Measurements from ENCODE around the gene CYB561D2. TPM values are rescaled to one million over a fixed set of nuclear protein-coding genes. Genes with fewer than 3 reads are reported as not detected.

The CYB561D2 gene
- total RNA-seq, 1 experiment from 2014 or later = 9.5 TPM

DNA sequence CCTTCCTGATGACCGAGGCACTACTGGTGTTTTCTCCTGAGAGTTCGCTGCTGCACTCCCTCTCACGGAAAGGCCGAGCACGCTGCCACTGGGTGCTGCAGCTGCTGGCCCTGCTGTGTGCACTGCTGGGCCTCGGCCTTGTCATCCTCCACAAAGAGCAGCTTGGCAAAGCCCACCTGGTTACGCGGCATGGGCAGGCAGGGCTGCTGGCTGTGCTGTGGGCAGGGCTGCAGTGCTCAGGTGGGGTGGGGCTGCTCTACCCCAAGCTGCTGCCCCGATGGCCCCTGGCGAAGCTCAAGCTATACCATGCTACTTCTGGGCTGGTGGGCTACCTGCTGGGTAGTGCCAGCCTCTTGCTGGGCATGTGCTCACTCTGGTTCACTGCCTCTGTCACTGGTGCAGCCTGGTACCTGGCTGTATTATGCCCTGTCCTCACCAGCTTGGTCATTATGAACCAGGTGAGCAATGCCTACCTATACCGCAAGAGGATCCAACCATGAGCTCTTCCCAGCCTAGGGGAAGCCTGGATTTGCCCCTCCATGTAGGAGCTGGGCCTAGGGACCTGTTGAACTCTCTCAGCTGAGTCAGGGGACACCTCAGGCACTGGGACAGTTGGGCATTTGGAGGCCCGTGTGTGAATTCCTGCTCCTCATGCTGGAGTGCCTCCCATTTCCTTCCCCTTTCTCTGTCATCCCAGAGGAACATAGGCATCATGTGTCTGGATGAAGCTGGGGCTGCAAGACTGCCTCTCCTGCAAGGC lies 2.8 kb downstream of the CYB561D2 start:
- H3K36me3 ChIP-seq (ENCODE audit: control insufficient read depth in 1 of 2, insufficient read depth in 2 of 2, low read length in 2 of 2) = peaks cover 14 to 32% of the 10 kb centered on the region in 2 experiments; a peak in 3 of 4 replicates
- TF ChIP-seq, protein P1, sequence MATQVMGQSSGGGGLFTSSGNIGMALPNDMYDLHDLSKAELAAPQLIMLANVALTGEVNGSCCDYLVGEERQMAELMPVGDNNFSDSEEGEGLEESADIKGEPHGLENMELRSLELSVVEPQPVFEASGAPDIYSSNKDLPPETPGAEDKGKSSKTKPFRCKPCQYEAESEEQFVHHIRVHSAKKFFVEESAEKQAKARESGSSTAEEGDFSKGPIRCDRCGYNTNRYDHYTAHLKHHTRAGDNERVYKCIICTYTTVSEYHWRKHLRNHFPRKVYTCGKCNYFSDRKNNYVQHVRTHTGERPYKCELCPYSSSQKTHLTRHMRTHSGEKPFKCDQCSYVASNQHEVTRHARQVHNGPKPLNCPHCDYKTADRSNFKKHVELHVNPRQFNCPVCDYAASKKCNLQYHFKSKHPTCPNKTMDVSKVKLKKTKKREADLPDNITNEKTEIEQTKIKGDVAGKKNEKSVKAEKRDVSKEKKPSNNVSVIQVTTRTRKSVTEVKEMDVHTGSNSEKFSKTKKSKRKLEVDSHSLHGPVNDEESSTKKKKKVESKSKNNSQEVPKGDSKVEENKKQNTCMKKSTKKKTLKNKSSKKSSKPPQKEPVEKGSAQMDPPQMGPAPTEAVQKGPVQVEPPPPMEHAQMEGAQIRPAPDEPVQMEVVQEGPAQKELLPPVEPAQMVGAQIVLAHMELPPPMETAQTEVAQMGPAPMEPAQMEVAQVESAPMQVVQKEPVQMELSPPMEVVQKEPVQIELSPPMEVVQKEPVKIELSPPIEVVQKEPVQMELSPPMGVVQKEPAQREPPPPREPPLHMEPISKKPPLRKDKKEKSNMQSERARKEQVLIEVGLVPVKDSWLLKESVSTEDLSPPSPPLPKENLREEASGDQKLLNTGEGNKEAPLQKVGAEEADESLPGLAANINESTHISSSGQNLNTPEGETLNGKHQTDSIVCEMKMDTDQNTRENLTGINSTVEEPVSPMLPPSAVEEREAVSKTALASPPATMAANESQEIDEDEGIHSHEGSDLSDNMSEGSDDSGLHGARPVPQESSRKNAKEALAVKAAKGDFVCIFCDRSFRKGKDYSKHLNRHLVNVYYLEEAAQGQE (IDR thresholded peaks at IDR 0.05; ENCODE audit: low read depth) = no peak
- no peak for TF ChIP-seq SP1 (IDR thresholded peaks at IDR 0.05; ENCODE audit: low read depth)
- TF ChIP-seq, protein P2, sequence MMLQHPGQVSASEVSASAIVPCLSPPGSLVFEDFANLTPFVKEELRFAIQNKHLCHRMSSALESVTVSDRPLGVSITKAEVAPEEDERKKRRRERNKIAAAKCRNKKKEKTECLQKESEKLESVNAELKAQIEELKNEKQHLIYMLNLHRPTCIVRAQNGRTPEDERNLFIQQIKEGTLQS (IDR thresholded peaks at IDR 0.05) = no peak
- no peak for TF ChIP-seq EZH2 (IDR thresholded peaks at IDR 0.05)
- no peak for TF ChIP-seq ZFX (IDR thresholded peaks at IDR 0.05)
- no peak for TF ChIP-seq ELF1 (IDR thresholded peaks at IDR 0.05; ENCODE audit: borderline replicate concordance, low read depth)
- TF ChIP-seq, protein P3, sequence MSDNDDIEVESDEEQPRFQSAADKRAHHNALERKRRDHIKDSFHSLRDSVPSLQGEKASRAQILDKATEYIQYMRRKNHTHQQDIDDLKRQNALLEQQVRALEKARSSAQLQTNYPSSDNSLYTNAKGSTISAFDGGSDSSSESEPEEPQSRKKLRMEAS (IDR thresholded peaks at IDR 0.05) = no peak
- no peak for TF ChIP-seq SIN3A (IDR thresholded peaks at IDR 0.05; ENCODE audit: low read depth)
- no peak for TF ChIP-seq YY1 (IDR thresholded peaks at IDR 0.05; ENCODE audit: extremely low read depth, insufficient replicate concordance, low read depth, low read length)
- TF ChIP-seq, protein P4, sequence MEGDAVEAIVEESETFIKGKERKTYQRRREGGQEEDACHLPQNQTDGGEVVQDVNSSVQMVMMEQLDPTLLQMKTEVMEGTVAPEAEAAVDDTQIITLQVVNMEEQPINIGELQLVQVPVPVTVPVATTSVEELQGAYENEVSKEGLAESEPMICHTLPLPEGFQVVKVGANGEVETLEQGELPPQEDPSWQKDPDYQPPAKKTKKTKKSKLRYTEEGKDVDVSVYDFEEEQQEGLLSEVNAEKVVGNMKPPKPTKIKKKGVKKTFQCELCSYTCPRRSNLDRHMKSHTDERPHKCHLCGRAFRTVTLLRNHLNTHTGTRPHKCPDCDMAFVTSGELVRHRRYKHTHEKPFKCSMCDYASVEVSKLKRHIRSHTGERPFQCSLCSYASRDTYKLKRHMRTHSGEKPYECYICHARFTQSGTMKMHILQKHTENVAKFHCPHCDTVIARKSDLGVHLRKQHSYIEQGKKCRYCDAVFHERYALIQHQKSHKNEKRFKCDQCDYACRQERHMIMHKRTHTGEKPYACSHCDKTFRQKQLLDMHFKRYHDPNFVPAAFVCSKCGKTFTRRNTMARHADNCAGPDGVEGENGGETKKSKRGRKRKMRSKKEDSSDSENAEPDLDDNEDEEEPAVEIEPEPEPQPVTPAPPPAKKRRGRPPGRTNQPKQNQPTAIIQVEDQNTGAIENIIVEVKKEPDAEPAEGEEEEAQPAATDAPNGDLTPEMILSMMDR (IDR thresholded peaks at IDR 0.05 in 2 of 3, conservative IDR thresholded peaks at IDR 0.05 in 1 of 3; ENCODE audit: borderline replicate concordance in 1 of 3, insufficient read depth in 1 of 3, low read depth in 2 of 3, low read length in 2 of 3) = no peak
- TF ChIP-seq ZNF274 (IDR thresholded peaks at IDR 0.05; ENCODE audit: low read depth, low read length) = no peak
- TF ChIP-seq CEBPB (IDR thresholded peaks at IDR 0.05; ENCODE audit: low read depth) = no peak
- TF ChIP-seq JUND (IDR thresholded peaks at IDR 0.05) = no peak
- no peak for TF ChIP-seq SRF (IDR thresholded peaks at IDR 0.05; ENCODE audit: low read depth)
- TF ChIP-seq TCF7L2 (IDR thresholded peaks at IDR 0.05; ENCODE audit: borderline replicate concordance, extremely low read depth, insufficient read depth, insufficient read length) = no peak
- no peak for TF ChIP-seq EZH2phosphoT487 (IDR thresholded peaks at IDR 0.05; ENCODE audit: borderline replicate concordance)
- TF ChIP-seq, protein P5, sequence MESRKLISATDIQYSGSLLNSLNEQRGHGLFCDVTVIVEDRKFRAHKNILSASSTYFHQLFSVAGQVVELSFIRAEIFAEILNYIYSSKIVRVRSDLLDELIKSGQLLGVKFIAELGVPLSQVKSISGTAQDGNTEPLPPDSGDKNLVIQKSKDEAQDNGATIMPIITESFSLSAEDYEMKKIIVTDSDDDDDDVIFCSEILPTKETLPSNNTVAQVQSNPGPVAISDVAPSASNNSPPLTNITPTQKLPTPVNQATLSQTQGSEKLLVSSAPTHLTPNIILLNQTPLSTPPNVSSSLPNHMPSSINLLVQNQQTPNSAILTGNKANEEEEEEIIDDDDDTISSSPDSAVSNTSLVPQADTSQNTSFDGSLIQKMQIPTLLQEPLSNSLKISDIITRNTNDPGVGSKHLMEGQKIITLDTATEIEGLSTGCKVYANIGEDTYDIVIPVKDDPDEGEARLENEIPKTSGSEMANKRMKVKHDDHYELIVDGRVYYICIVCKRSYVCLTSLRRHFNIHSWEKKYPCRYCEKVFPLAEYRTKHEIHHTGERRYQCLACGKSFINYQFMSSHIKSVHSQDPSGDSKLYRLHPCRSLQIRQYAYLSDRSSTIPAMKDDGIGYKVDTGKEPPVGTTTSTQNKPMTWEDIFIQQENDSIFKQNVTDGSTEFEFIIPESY (IDR thresholded peaks at IDR 0.05; ENCODE audit: extremely low read depth, insufficient replicate concordance, low read length) = no peak
- no peaks in the 10 kb centered on the region for H3K9me3 ChIP-seq (ENCODE audit: control insufficient read depth in 1 of 2, insufficient read depth in 1 of 2, low read depth in 1 of 2, low read length in 2 of 2)
- BruUV-seq (replicated peaks) = no TSS peak
- ChIA-PET RAD21 (ENCODE audit: low non-redundant PET in 1 of 2, low total read pairs in 2 of 2, uncharacterized antibody in 2 of 2, unreplicated experiment in 2 of 2) (no interaction called here), CTCF (interaction anchor here (1.0 to 2.0 kb wide), 5 partner anchors 12 to 189 kb away, joined by 3 to 8 read pairs (median 3); no protein-coding TSS in a partner anchor), POLR2A (interaction anchor here (1.1 kb wide), 1 partner anchor 16 kb away, joined by 3 read pairs; no protein-coding TSS in a partner anchor)
- H2AFZ ChIP-seq (ENCODE audit: low read depth, low read length, poor library complexity, severe bottlenecking) = no peak overlapping the region
- H3K27me3 ChIP-seq (ENCODE audit: insufficient read depth, low read length) = no peaks in the 10 kb centered on the region
- no peak for DNase-seq (ENCODE audit: low read depth, low spot score)
- H3K9ac ChIP-seq (ENCODE audit: low read length) = no peak overlapping the region
- H3K4me2 ChIP-seq (ENCODE audit: low read length) = no peak overlapping the region
- intact Hi-C loops (cut with micrococcal nuclease) = loop anchor here (10.0 kb wide), 1 partner anchor 1031 kb away; the partner anchor contains the start of gene MANF
- ATAC-seq = no peak
- peaks cover 53% of the 10 kb centered on the region for H3K79me2 ChIP-seq (ENCODE audit: insufficient read depth, low read length)
- no peaks in the 10 kb centered on the region for H3K9me2 ChIP-seq (ENCODE audit: insufficient read depth)
- peaks cover 12 to 44% of the 10 kb centered on the region in 2 experiments; a peak in 3 of 4 replicates for H3K4me1 ChIP-seq (ENCODE audit: control insufficient read depth in 1 of 2, insufficient read depth in 2 of 2, low read length in 2 of 2)
- H3K27ac ChIP-seq (ENCODE audit: low read depth, low read length) = peak overlapping the region; percentile 21; the same call in 1 of the 2 replicates
- no peak overlapping the region for H3K4me3 ChIP-seq (replicated peaks in 1 of 2; ENCODE audit: low read depth in 1 of 2, low read length in 2 of 2)
- H4K20me1 ChIP-seq (ENCODE audit: insufficient read depth) = no peaks in the 10 kb centered on the region

All from HCT116 (cell line).